ENCODE results near the gene COL23A1. TPM values are rescaled to one million over a fixed set of nuclear protein-coding genes. Genes with fewer than 3 reads are reported as not detected.

Gene COL23A1
- total RNA-seq, 2 donors from 2014 or later: 1.5 to 2.5 TPM

DNA sequence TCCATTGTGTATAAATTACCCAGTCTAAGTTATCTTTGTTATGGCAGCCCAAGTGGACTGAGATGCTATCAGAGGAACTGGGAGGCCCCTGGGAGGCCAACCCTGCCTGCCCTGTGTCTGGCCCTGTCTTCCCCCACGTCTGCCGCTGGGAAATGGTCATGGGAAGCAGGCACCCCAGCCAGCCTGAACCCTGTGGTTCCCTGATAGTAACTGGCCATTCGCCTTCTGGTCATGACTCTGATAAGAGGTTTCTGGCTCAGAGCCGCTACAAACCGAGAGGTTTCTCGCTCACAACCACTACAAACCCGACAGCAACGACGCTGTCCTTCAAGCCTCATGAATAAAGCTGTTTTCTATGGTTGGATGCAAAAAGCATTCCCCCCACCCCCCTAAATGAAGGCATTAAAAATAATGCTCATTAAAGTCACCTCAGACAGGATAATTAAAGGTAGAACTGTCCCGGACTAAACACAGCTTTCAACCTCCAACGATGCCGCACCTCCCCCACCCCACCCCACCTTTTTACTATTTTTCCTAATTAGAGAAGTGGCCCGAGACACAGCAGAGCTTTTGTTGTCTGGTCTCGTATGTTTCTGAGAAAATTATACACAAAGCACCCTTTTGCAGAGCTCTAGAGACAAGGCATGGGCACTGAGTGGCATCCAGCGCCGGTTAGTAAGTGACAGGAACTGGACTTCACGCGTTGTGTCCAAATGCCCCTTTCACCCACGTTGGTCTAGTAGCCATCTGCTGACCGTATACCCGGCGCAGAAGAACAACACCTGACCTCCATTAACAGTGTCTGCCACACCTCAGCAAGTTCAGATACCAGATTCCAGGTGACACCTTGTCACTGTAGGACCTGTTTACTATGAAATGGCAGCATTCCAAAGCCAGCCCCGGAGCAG, 140.8 kb downstream of the COL23A1 start:
- H3K27me3 ChIP-seq (replicated peaks; ENCODE audit: insufficient read depth): no peaks in the 10 kb centered on the region
- ATAC-seq (ENCODE audit: insufficient number of reproducible peaks, low FRiP score, low read depth): no peak
- TF ChIP-seq CTCF (IDR thresholded peaks at IDR 0.05): no peak

DNA sequence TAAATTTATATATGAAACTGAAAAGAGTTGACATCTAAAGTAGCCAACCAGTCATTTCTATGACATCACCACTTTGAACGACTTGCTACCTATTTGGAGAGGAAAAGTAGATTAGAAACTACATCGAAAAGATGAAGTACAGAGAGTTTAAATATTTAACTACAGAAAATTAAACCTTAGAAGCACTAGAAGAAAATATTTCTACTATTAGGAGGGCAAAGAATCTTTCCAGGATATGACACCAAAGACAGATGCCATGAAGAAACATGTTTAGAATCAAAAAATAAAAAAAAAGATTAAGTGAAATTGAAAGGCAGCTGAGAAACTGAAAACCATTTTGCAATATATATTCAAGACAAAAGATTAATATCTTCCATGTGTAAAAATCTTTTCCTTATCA, 144.7 kb downstream of the COL23A1 start:
- H3K4me1 ChIP-seq (ENCODE audit: control insufficient read depth in 1 of 2, low read depth in 2 of 2): no peaks in the 10 kb centered on the region
- TF ChIP-seq CTCF (IDR thresholded peaks at IDR 0.05): no peak
- H3K9me3 ChIP-seq: no peaks in the 10 kb centered on the region
- DNase-seq (ENCODE audit: low spot score) (no peak), ATAC-seq (ENCODE audit: insufficient number of reproducible peaks, low FRiP score, low read depth) (no peak)
- no peak overlapping the region for H3K27ac ChIP-seq
- H3K27me3 ChIP-seq (replicated peaks; ENCODE audit: insufficient read depth): no peaks in the 10 kb centered on the region
- no peak overlapping the region for H3K4me3 ChIP-seq
- H3K36me3 ChIP-seq: no peaks in the 10 kb centered on the region

More for the DNA sequence above, 140.8 kb downstream of the COL23A1 start:
- Histone ChIP-seq H3K4me3 (no peak overlapping the region), H3K4me1 (ENCODE audit: control insufficient read depth in 1 of 2, low read depth in 2 of 2) (no peaks in the 10 kb centered on the region), H3K9me3 (no peaks in the 10 kb centered on the region), H3K36me3 (no peaks in the 10 kb centered on the region), H3K27ac (no peak overlapping the region)
- DNase-seq (ENCODE audit: low spot score): no peak

- H3K9me3 ChIP-seq: no peaks in the 10 kb centered on the region
- no peak for ATAC-seq (ENCODE audit: insufficient number of reproducible peaks, low FRiP score, low read depth)
- H3K4me3 ChIP-seq: no peak overlapping the region
- no peaks in the 10 kb centered on the region for H3K36me3 ChIP-seq
- TF ChIP-seq CTCF (IDR thresholded peaks at IDR 0.05): no peak
- DNase-seq (ENCODE audit: low spot score): no peak
- no peak overlapping the region for H3K27ac ChIP-seq
- H3K27me3 ChIP-seq (replicated peaks; ENCODE audit: insufficient read depth): no peaks in the 10 kb centered on the region
- no peaks in the 10 kb centered on the region for H3K4me1 ChIP-seq (ENCODE audit: control insufficient read depth in 1 of 2, low read depth in 2 of 2)
Measured at GRCh38 chr5:178442405-178443257, 147.6 kb downstream of the COL23A1 start.

DNA sequence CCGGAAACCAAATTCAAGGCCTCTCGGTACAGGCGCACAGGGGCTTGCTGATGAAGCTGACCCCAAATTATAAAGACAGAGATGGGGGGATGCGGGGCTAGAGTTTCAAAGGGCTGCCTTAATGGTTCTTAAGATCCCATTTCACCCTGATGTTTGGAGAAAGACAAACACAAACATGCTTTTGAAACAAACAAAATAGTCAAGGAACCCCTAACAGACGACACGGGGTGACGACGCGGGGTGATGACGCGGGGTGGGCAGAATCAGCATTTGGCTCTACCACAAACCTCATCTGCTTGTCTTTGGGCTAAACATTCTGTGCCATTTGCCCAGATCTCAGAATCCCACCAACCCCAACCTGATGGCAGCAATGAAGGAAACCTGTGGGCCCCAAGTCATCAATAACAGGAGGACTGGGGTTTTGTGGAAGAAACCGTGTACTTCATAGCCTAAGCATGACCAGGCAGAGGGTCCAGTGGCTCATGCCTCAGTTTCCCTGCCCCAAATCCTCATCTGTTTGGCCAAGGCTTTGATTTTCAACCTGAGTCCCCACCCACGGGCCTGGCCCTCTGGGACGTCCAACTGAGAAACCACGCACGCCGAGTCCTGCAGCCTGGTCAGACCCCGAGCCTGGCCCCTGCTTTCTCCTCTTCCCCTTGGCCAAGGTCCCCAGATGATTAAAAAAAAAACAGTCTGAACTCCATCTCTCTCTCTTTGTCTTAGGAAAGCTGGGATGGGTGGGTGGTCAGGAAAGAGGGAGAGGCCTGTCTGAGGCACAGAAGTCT, 148.5 kb downstream of the COL23A1 start:
- Histone ChIP-seq H3K4me1 (ENCODE audit: control insufficient read depth in 1 of 2, low read depth in 2 of 2) (no peaks in the 10 kb centered on the region), H3K36me3 (no peaks in the 10 kb centered on the region), H3K27me3 (replicated peaks; ENCODE audit: insufficient read depth) (no peaks in the 10 kb centered on the region), H3K27ac (no peak overlapping the region), H3K9me3 (no peaks in the 10 kb centered on the region), H3K4me3 (no peak overlapping the region)
- ATAC-seq (ENCODE audit: insufficient number of reproducible peaks, low FRiP score, low read depth): no peak
- no peak for DNase-seq (ENCODE audit: low spot score)
- TF ChIP-seq CTCF (IDR thresholded peaks at IDR 0.05): no peak

Measured in thoracic aorta (tissue), 2 donors.